PC-3 (cell line): Measurements from ENCODE around the gene PPIL4. TPM values are rescaled to one million over a fixed set of nuclear protein-coding genes. Genes with fewer than 3 reads are reported as not detected.

Experiments
- ATAC-seq: fragments of 200-7000 bp; cut with Tn5 transposase; 2 replicates; pipeline ENCODE4 v1.9.1; 2020; ENCODE audit warnings: mild to moderate bottlenecking, moderate library complexity
- BruUV-seq: library from RNA; stranded (reverse); fragments of 400-500 nt; replicated peaks from 2 replicates; lab custom pipeline; 2021; lab: Mats Ljungman, UMichigan
- CTCF ChIA-PET: fragments of 300-600 bp; sonication (Branson Sonifier 250); formaldehyde crosslinking; loops from one replicate; lab custom pipeline; 2022; ENCODE audit warnings: antibody characterized with exemption; lab: Charles Lee
- POLR2A ChIA-PET: fragments of 300-600 bp; sonication (Branson Sonifier 250); formaldehyde crosslinking; loops from one replicate; lab custom pipeline; 2022; ENCODE audit warnings: antibody characterized with exemption; ENCODE audit not compliant: unreplicated experiment; lab: Charles Lee
- DNase-seq: peaks from one replicate; pipeline ENCODE4 v3.0.0-alpha.2; 2015
- H2AFZ ChIP-seq: fragments of 300-600 bp; sonication (generic); 2 replicates; pipeline ENCODE4 v1.6.0; 2016; ENCODE audit warnings: antibody characterized with exemption, low read length
- H3F3A ChIP-seq: fragments of 300-600 bp; sonication (generic); one replicate; pipeline ENCODE4 v1.6.0; 2017; ENCODE audit warnings: antibody characterized with exemption, low read length, control low read depth, mild to moderate bottlenecking; ENCODE audit not compliant: unreplicated experiment
- H3K27ac ChIP-seq: fragments of 300-600 bp; sonication (generic); 2 replicates; pipeline ENCODE4 v1.5.1; 2016; ENCODE audit warnings: mild to moderate bottlenecking, low read length
- H3K27me3 ChIP-seq: fragments of 300-600 bp; sonication (generic); 2 replicates; pipeline ENCODE4 v1.6.1; 2016; ENCODE audit warnings: low read length, mixed read lengths
- H3K36me3 ChIP-seq: fragments of 300-600 bp; sonication (generic); 2 replicates; pipeline ENCODE4 v1.6.1; 2016; ENCODE audit warnings: low read depth, mixed run types, low read length, mixed read lengths
- H3K4me1 ChIP-seq: fragments of 300-600 bp; sonication (generic); 2 replicates; pipeline ENCODE4 v1.5.1; 2016; ENCODE audit warnings: low read length; ENCODE audit not compliant: insufficient read depth
- H3K4me2 ChIP-seq: fragments of 300-600 bp; sonication (generic); 2 replicates; pipeline ENCODE4 v1.6.0; 2016; ENCODE audit warnings: low read length
- H3K4me3 ChIP-seq: fragments of 300-600 bp; sonication (generic); 2 replicates; pipeline ENCODE4 v1.5.1; 2016; ENCODE audit warnings: mild to moderate bottlenecking, low read length, mixed read lengths
- H3K79me2 ChIP-seq: fragments of 300-600 bp; sonication (generic); 2 replicates; pipeline ENCODE4 v1.6.1; 2017; ENCODE audit warnings: low read length, mixed read lengths
- H3K9ac ChIP-seq: fragments of 300-600 bp; sonication (generic); 2 replicates; pipeline ENCODE4 v1.6.0; 2016; ENCODE audit warnings: mild to moderate bottlenecking, low read length
- H3K9me2 ChIP-seq: fragments of 300-600 bp; sonication (generic); replicated peaks from 2 replicates; pipeline ENCODE4 v1.6.1; 2016; ENCODE audit warnings: mixed run types, low read length, mixed read lengths
- H3K9me3 ChIP-seq: fragments of 300-600 bp; sonication (generic); 2 replicates; pipeline ENCODE4 v1.6.1; 2016; ENCODE audit warnings: low read length, mixed read lengths
- H4K20me1 ChIP-seq: fragments of 300-600 bp; sonication (generic); 2 replicates; pipeline ENCODE4 v1.6.1; 2016; ENCODE audit warnings: low read length, mixed read lengths
- CTCF ChIP-seq: fragments of 300-600 bp; sonication (generic); conservative IDR thresholded peaks from 2 replicates; pipeline ENCODE4 v1.5.1; 2017; ENCODE audit warnings: antibody characterized with exemption, low read depth, mild to moderate bottlenecking, low read length
- EZH2 ChIP-seq: fragments of 300-600 bp; sonication (generic); IDR thresholded peaks from one replicate; pipeline ENCODE4 v1.6.1; 2017; ENCODE audit warnings: antibody characterized with exemption, mild to moderate bottlenecking, low read length; ENCODE audit not compliant: unreplicated experiment
- EZH2phosphoT487 ChIP-seq: fragments of 300-600 bp; sonication (generic); IDR thresholded peaks from 2 replicates; pipeline ENCODE4 v1.6.1; 2018; ENCODE audit warnings: mild to moderate bottlenecking, antibody characterized with exemption, low read length, borderline replicate concordance
- intact Hi-C: fragments of 100-400 bp; cut with micrococcal nuclease; formaldehyde crosslinking; loops from 2 replicates; pipeline ENCODE4 v1.9.0; 2023
- total RNA-seq: library from RNA; depleted of rRNA; stranded (reverse); fragments of >200 nt; gene quantifications from 2 replicates; pipeline ENCODE4 v1.2.3, GENCODE V29; 2014

The PPIL4 gene
- total RNA-seq, 1 experiment from 2014 or later: 12.8 TPM

GRCh38 chr6:149488815-149489214, 57.0 kb downstream of the PPIL4 start:
- no TSS peak for BruUV-seq
- no peak overlapping the region; the same call in 1 of the 2 replicates for H3K27ac ChIP-seq
- no peak overlapping the region for H3K9ac ChIP-seq
- peak; percentile 55 for ATAC-seq
- TF ChIP-seq EZH2: no peak
- H3K4me3 ChIP-seq: no peak overlapping the region
- CTCF ChIA-PET: no interaction called here
- H3K4me1 ChIP-seq: peaks cover 16% of the 10 kb centered on the region
- H3K9me3 ChIP-seq: no peaks in the 10 kb centered on the region
- no peaks in the 10 kb centered on the region for H4K20me1 ChIP-seq
- H3K36me3 ChIP-seq: no peaks in the 10 kb centered on the region
- H2AFZ ChIP-seq: no peak overlapping the region
- H3K9me2 ChIP-seq: no peaks in the 10 kb centered on the region
- no peaks in the 10 kb centered on the region for H3K27me3 ChIP-seq
- intact Hi-C loops: no loop called here
- POLR2A ChIA-PET: no interaction called here
- peak; percentile 65 for DNase-seq
- no peak overlapping the region for H3K4me2 ChIP-seq
- H3F3A ChIP-seq: no peaks in the 10 kb centered on the region
- no peaks in the 10 kb centered on the region for H3K79me2 ChIP-seq

- no peaks in the 10 kb centered on the region for H3K36me3 ChIP-seq
- H3K9me3 ChIP-seq: no peaks in the 10 kb centered on the region
- peaks cover 16% of the 10 kb centered on the region for H3K4me1 ChIP-seq
- no peak overlapping the region for H3K27ac ChIP-seq
- TF ChIP-seq EZH2phosphoT487: no peak
- DNase-seq (no peak), ATAC-seq (no peak)
- intact Hi-C loops: no loop called here
- H3F3A ChIP-seq: no peaks in the 10 kb centered on the region
- H3K9ac ChIP-seq: no peak overlapping the region
- no peak overlapping the region for H2AFZ ChIP-seq
- no peaks in the 10 kb centered on the region for H3K27me3 ChIP-seq
- no peaks in the 10 kb centered on the region for H3K9me2 ChIP-seq
- no TSS peak for BruUV-seq
- H4K20me1 ChIP-seq: no peaks in the 10 kb centered on the region
- no peaks in the 10 kb centered on the region for H3K79me2 ChIP-seq
- H3K4me2 ChIP-seq: no peak overlapping the region
- CTCF ChIA-PET: interaction anchor here (0.6 kb wide), 1 partner anchor 646 kb away, joined by 4 read pairs; no protein-coding TSS in a partner anchor
- POLR2A ChIA-PET: no interaction called here
- no peak overlapping the region for H3K4me3 ChIP-seq
Measured at GRCh38 chr6:149487316-149487715, 58.5 kb downstream of the PPIL4 start.

GRCh38 chr6:149484733-149485700, 60.8 kb downstream of the PPIL4 start, which contains the start of gene ZC3H12D:
ZC3H12D (minus strand) TSS chr6:149485014; CDS start chr6:149474543, 10,471 bp downstream.
- Histone ChIP-seq H3K4me1 (peaks cover 16% of the 10 kb centered on the region), H2AFZ (peak within 1 kb of the TSS; percentile 37), H3K36me3 (no peaks in the 10 kb centered on the region), H3F3A (no peaks in the 10 kb centered on the region), H3K9me3 (no peaks in the 10 kb centered on the region), H3K4me3 (no peak within 1 kb of the TSS), H3K4me2 (peak within 1 kb of the TSS; percentile 61), H3K27me3 (no peaks in the 10 kb centered on the region), H3K27ac (no peak within 1 kb of the TSS), H3K9me2 (no peaks in the 10 kb centered on the region), H3K79me2 (no peaks in the 10 kb centered on the region), H4K20me1 (no peaks in the 10 kb centered on the region), H3K9ac (no peak within 1 kb of the TSS)
- ChIA-PET CTCF (no interaction called here), POLR2A (no interaction called here)
- ATAC-seq (peak; percentile 89), DNase-seq (peak; percentile 47)
- intact Hi-C loops: no loop called here
- BruUV-seq: no TSS peak
- no peak for TF ChIP-seq EZH2phosphoT487
- no peak for TF ChIP-seq EZH2
- TF ChIP-seq CTCF: peak; percentile 35; the same call in 1 of the 2 replicates
